Renal pelvis (tissue), 4 donors: ENCODE data around the gene BPHL. TPM values are rescaled to one million over a fixed set of nuclear protein-coding genes. Genes with fewer than 3 reads are reported as not detected.
"Not testable (repeated sequence)": the region's sequence is repeated elsewhere in the genome, so short reads cannot be mapped to it uniquely, and the experiment has no call there.

Source experiments
- DNase-seq: peaks from one replicate; pipeline ENCODE4 v3.0.0-alpha.2; 2013
- polyA plus RNA-seq, 3 donors: library from polyadenylated mRNA; unstranded; fragments of 120-200 nt; gene quantifications; one replicate each; pipeline ENCODE4 v1.2.1, GENCODE V29; 2013; ENCODE audit not compliant: insufficient read length in 3 of 3

BPHL gene
- polyA plus RNA-seq, 3 donors = 54.5 to 75.9 (median 74.9) TPM

DNA sequence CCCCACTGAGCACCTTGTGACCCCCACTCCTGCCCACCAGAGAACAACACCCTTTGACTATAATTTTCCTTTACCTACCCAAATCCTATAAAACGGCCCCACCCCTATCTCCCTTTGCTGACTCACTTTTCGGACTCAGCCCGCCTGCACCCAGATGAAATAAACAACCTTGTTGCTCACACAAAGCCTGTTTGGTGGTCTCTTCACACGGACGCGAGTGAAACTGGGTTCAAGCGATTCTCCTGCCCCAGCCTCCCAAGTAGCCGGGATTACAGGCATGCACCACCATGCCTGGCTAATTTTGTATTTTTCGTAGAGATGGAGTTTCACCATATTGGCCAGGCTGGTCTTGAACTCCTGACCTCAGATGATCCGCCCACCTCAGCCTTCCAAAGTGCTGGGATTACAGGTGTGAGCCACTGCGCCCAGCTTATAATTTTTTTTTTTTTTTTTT, 55.2 kb downstream of the BPHL start:
- DNase-seq = not testable (repeated sequence)

DNA sequence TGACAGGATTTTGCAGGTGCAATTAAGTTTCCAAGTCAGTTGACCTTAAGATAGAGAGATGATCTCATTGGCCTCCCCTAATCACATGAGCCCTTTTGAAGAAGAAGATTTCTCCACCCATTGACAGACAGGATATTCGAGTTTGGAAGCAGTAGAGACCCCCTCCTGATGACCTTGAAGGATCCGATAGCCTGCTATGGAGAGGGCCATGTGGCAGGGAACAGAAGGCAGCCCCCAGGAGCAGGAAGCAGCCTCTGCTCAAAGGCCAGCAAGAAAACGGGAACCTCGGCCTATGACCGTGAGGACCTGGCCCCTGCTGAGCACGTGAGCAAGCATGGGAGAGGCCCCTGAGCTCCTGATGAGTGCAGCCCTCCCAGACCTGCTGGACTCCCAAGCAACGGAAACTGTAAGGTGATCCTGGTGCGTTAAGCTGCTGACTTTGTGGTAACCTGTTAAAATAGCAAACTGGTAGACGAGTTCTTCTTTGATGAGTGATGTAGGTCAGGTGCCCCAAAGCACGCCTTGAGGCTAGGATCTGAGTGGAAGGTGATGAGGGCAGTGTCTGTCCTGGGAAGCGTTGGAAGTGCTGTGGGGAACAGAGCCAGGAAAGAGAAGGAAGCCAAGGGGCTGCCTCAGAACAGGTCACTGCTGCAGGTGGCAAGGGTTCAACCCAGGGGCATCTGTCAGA, 57.3 kb downstream of the BPHL start:
- no peak for DNase-seq

DNA sequence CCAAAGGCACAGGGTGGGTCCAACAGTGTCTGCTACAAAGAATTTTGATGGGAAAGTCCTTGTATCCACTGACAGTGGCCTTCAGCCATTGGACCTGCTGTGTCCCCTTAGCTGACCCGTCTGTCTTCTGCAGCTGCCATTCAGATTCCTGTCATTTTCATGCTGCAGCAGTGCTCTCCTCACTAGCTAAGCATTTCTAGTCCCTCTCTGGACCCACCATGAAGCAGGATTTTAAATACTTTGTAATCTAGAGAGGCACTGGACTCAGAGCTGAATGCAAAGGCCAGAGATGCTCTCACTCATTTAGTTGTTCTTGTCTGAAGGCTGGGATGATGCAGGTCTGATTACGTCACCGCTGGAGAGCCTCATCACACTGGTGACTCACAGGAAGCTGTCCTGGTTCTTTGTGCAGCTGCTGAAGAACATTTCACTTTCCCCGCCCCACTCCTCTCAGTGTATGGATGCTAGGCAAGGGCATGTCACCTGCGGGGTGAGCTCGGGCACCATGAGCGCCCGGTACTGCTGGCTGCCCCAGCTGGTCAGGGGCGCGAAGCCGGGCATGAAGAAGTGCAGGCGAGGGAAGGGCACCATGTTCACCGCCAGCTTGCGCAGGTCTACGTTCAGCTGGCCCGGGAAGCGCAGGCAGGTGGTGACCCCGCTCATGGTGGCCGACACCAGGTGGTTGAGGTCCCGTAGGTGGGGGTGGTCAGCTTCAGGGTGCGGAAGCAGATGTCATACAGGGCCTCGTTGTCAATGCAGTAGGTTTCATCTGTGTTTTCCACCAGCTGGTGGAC, 58.2 kb downstream of the BPHL start:
- no peak for DNase-seq

DNA sequence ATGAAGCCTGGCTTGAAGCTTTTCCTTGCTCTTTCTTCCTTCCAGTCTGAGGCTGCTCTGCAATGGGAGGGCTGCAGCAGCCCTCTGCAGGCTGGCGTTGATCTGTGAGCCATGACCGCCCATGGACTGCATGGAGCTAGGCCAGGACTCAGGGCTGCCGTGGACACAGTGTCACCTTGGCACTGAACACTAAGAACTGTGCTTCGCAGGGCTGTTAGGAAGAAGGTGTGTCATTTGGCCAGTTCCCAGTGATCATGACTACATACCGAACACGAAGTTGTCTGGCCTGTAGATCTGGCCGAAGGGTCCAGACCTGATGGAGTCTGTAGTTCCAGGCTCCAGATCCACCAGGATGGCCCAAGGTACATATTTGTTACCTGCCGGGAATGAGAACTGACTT, 60.2 kb downstream of the BPHL start:
- DNase-seq = not testable (repeated sequence)

DNA sequence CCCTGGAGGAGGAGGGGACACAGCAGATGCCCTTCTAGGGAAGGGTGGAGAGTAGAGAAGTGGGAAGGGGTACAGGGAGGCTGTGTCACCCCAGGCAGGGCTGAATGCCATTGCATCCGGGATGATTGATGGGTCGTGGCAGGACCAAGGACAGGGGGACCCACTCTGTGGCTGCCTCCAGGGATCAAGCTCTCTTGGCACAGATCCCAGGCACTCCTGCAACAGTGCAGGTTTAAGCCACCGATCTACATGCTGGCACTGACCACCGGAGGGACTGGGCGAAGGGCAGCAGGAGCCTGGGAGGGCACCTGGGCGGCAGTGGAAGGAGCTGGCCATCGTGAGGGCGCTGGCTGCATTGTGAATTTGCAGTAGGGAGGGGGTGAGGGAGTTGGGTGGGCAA, 61.4 kb downstream of the BPHL start:
- not testable (repeated sequence) for DNase-seq

DNA sequence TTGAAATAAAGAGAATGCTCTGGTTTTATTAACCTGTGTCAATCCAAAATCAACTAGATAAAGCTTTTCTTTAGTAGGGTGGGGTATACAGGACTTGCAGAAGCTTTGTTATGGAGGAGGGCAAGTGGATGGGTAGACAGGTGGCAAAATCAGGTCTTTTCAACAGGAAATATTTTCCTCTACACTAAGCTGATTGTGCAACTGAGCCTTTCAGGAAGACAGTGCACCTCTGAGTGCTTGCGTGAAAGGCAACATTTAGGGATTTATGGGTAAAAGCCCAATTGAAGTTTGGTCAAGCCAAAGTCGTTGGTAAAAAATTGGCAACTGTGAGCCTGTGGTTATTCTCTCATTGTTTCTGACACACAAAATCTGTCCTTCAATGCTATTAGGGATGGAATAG, 62.6 kb downstream of the BPHL start:
- no peak for DNase-seq

DNA sequence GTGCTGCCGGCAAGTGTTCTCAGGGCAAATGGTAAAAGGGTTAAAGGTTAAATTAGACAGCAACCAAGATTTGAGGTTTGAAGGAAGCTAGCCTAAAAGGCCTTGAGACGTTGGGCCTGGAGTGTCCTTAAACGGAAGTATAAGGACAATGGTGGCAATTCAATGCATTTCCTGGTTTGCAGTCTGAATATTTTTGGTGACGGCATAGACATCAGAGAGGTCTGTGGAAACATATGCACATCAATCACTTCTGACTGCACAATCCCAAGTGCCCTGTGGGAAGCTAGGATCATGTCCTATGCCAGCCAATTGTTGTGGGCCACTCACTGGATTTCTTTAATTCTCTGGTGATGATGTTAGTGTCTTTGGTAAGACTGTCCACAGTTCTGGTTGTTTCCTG, 64.6 kb downstream of the BPHL start:
- no peak for DNase-seq

DNA sequence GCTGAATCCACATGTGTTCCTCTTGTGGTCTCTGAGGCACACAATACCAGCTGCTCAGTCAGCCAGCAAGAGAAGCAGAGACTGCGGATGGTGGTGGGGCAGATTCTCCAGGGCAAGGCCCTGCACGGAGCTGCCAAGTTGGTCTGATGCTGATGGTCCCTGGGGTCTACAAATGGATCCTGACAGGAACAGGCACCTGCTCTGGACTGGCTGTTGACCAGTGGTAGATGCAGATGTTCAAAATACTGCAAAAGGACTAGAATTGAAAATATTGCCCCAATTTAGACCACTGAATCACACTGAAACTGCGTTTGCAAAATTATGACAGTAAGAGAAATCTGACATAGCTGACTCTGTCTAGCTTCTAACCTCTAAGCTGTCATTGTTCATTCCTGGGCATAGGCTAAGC, 68.5 kb downstream of the BPHL start:
- DNase-seq = no peak

DNA sequence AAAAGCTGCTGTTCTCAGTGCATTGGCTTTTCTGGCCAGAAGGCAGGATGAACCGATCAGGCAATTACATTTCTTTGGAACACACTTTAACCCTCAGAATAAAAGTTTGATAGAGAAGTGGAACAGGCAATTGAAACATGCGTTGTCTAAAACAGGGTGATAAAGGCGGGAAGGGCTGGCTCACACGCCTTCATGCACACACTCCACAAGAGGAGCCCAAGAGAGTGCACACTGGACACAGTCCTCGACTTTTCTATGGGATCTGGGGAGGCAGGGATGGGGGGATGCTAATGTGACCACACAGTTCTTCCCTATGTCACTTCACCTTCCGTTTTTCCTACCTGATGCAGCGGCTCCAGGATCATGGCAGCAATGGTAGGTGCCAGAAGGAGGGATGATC, 69.8 kb downstream of the BPHL start:
- no peak for DNase-seq

DNA sequence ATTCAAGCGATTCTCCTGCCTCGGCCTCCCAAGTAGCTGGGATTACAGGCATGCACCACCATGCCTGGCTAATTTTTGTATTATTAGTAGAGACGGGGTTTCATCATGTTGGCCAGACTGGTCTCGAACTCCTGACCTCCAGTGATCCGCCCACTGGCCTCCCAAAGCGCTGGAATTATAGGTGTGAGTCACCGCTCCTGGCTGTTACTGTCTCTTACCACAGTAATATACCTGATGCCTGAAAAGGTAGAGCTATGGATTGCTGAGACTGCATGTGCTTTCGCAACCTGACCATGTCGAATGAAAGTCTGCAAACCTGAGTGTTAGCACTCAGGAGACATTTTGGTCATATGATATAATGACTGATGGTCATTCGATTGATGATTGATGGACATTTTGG, 70.7 kb downstream of the BPHL start:
- not testable (repeated sequence) for DNase-seq

DNA sequence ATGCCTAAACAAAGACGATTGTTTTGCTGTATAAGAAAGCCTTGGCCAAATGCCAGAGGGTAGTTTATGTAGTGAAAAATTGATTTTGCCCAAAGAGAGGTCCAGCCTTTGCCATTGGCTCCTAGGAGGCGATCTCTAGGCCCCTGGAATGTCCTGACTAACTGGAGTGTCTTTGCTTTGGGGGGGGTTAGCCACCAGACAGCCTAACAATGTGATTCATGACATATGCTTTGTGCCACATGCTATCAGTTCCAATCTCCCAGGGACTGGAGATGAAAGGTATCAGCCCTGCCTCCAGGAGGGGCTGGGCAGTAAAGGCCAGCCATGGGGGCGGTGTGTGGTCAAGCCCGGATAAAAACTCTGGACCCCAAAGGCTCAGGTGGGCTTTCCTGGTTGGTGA, 71.5 kb downstream of the BPHL start:
- no peak for DNase-seq

DNA sequence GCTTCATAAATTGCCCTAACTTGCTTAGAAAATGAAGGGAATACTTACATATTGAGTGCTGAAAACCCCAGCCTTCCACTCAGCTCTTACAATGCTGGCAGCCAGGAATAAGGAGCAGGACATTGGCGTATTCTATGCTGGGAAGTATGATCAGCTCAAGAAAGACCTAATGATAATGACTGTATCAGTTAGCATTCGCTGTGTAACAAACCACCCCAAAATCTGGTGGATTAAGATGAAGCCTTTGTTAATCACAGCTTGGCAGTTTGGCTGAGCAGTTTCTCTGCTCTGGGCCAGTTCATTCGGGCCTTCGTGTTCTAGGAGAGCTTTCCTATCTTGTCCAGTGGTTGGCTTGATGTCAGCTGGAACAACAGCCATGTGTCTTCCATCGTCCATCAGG, 72.3 kb downstream of the BPHL start:
- DNase-seq = no peak

DNA sequence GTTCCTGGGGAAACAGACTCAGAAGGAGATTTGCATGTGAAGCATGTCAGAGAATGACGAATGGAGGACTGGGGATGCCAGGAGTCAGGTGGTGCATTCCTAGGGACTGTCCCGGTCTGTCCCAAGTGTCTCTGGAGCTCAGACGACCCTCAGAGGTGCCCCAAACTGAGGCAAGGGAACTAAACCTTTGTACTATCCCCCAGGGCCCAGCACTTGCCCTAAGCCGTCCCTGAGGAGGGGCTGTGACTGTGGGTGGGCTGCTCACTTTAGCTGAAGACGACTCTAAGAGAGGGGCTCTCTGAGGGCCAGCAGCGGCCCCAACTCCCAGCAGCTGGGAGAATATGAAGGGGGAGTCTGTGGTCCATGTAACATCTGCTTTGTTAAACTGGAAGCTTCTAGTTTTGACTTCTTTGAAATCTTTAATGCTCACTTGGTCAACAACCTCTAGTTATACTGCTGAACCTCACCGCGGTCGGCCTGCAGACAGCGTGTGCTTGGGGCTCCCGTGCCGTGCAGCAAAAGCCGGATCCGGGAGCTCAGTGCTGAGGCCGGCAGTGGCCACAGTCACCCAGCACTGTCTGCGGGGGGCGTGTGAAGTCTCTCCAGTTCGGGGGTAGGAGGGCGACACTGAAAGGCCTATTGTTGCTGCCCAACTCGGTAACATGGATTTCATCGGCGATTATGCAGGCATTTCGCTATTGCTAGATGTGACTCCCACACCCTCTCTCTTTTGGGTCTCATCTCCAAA, 74.8 kb downstream of the BPHL start:
- no peak for DNase-seq

DNA sequence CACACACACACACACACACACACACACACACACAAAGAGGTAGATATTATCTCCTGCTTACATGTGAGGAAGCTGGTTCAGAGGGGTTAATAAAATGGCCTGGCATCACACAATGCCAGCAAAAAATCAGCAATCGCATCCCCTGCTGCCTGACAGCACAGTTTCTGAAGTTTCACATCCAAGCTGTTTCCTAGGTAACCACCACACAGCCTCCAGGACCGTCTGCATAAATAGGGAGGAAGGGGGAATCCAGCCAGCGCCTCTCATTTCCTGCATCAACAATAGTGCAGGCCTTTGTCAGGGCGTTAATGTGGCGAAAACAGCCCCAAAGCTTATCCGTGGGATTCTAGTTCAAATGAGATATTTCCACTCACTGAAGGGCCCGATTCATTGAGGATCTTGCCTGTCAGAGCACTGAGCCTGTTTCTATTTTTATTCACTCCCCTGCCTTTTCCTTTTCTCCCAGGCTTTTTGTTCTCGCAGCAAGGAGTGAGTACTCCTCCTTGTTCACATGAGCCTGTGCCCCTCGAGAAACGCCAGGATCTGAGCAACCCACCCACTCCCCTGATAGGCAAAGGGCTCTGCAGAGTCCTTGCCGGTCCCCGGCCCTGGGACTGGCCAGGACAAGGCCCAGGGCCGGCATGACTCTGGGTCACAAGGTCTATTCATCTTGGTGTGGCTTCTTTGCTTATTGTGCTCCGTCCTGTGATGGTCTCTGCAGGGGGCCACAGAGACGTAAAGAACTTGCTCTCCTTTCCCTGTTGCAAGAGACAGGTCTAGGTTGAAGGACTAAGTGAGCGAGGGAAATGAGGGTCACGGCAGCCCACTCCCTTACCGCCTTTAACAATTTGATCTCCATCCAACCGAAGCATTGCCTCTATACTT, 76.3 kb downstream of the BPHL start:
- no peak for DNase-seq

DNA sequence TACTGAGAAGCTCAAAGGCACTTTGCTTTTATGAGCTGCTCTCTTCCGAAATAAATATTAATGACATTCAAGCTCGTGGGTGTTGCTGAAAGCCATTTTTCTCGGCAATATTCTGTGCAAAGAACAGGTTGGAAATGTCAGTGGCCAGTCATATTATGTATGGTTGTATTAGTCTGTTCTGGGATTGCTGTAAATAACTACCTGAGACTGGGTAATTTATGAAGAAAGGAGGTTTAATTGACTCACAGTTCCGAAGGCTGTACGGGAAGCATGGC, 76.8 kb downstream of the BPHL start:
- no peak for DNase-seq

DNA sequence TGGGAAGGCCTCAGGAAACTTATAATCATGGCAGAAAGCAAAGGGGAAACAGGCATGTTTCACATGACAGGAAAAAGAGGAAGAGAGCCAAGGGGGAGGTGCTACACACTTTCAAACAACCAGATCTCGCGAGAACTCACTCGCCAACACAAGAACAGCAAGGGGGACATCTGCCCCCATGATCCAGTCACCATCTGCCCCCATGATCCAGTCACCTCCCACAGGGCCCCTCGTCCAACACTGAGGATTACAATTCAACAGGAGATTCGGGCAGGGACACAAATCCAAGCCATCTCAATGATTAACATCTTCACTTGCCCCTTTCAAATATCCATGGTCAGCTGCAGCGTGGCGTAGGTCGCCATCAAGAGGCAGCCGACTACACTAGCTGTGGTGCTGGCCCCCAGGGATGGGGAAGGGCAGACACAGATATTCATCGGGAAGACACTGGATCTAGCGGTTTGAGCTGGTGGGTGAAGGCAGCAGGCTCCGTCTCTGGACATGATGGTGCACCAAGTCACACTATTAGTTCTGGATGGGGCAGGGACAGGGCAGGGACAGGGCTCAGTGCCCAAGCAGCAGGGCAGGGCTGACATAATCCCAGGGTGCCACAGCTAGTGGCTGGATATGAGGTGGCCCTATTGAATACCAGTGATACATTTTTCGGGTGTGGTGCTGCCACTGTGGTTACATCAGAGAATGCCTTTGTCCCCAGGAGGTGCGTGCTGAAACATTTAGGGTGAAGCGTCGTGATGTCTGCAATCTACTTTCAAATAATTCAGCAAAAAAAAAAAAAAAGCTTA, 77.4 kb downstream of the BPHL start:
- DNase-seq = no peak

DNA sequence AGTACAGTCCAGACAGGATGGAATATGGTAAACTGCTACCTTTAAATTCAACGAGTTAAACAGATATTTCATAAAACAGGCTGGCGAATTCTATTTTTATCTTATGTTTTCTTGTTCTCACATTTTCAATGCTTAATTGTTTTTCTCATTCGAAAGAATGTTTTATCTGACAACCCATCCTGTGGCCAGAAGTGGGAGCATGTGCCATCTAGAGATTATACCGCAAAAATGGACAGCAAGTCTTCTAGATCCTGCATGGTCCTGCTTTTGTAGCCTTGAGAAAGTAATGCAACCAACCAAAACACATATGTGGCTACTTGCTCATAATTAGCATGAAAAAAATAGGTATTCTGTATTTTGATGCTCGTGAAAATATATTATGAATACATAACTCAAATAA, 78.3 kb downstream of the BPHL start:
- no peak for DNase-seq

DNA sequence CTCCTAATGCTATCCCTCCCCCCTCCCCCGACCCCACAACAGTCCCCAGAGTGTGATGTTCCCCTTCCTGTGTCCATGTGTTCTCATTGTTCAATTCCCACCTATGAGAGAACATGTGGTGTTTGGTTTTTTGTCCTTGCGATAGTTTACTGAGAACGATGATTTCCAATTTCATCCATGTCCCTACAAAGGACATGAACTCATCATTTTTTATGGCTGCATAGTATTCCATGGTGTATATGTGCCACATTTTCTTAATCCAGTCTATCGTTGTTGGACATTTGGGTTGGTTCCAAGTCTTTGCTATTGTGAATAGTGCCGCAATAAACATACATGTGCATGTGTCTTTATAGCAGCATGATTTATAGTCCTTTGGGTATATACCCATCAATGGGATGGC, 79.2 kb downstream of the BPHL start:
- not testable (repeated sequence) for DNase-seq

DNA sequence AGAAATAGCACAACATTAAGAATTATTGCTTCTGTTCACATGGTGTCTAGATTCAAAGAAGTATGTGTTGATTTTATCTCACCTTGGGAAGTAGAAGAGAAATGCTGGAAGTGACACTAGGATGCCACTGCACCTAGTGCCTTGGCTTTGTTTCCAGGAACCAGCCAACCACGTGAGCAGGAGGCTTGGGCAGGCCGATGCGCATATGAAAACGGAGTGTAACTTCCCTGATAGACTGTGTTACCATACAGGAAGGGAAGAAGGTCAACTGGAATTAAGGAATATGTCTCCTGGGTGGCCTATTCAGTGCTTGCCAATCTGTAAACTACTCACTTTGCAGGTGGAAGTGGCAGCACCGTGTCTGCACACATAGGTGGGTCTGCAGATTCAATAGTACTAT, 80.9 kb downstream of the BPHL start:
- no peak for DNase-seq

DNA sequence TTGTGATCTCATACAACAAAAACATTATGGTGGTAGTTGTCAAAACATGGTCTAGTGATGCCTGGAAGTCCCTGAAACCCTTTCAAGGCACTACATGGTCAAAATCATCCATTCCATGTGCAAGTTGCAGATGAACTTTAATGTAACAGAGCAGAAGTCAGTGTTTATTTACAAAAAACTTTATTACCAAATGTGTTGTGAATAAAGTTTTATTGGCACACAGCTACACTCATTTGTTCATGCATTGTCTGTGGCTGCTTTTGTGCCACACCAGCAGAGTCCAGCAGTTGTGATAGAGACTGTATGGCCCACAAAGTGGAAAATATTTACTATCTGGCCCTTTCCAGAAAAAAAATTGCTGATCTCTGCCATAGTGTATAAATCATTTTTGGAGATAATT, 82.2 kb downstream of the BPHL start:
- no peak for DNase-seq

DNA sequence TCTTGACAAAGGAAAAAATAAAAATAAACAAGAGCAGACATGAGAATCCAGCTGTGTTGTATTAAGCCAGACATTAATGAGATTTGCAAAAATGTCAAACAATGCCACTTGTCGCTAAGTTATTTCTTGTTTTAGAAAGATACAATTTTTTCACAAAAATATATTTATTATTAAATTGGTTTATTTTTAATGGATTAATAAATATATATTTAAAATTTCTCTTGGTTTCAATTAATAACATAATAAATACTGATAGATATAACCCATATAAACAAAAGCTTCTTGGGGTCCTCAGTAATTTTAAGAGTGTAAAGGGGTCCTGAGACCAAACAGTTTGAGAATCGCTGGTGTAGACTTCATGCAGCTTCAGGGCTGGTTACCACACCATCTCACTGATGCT, 82.9 kb downstream of the BPHL start:
- no peak for DNase-seq
